K562 (cell line): ENCODE data around the gene SPRY4. TPM values are rescaled to one million over a fixed set of nuclear protein-coding genes. Genes with fewer than 3 reads are reported as not detected.
A peak's percentile ranks its signal among the peaks of the same experiment; 100 is the strongest.

Source experiments
- CBX1 ChIP-seq: sonication (generic); IDR thresholded peaks from 2 replicates; pipeline ENCODE4 v1.6.1; 2016; ENCODE audit warnings: antibody characterized with exemption, low read depth, mild to moderate bottlenecking
- CC2D1A ChIP-seq: fragments of 450-650 bp; IDR thresholded peaks from 2 replicates; pipeline ENCODE4 v1.6.1; 2017; ENCODE audit warnings: mild to moderate bottlenecking
- CHD1 ChIP-seq: fragments of 200-600 bp; sonication (generic); IDR thresholded peaks from one replicate; pipeline ENCODE4 v1.6.1; 2012; ENCODE audit warnings: mild to moderate bottlenecking, moderate library complexity, low read length, inconsistent platforms
- COPS2 ChIP-seq: fragments of 450-650 bp; conservative IDR thresholded peaks from 2 replicates; pipeline ENCODE4 v1.6.1; 2016; ENCODE audit warnings: mild to moderate bottlenecking, moderate library complexity
- DEAF1 ChIP-seq: fragments of 450-650 bp; formaldehyde crosslinking; IDR thresholded peaks from 2 replicates; pipeline ENCODE4 v1.4.0; 2020; ENCODE audit warnings: mild to moderate bottlenecking, moderate library complexity
- E2F1 ChIP-seq: sonication (generic); formaldehyde crosslinking; IDR thresholded peaks from 2 replicates; pipeline ENCODE4 v1.8.1; 2023; ENCODE audit warnings: mild to moderate bottlenecking, missing genetic modification reagents, moderate library complexity
- EHMT2 ChIP-seq: fragments of 450-650 bp; IDR thresholded peaks from 2 replicates; pipeline ENCODE4 v1.6.1; 2018; ENCODE audit warnings: antibody characterized with exemption
- ELF1 ChIP-seq: fragments of 200-800 bp; sonication (Bioruptor generic); IDR thresholded peaks from 2 replicates; pipeline ENCODE4 v1.6.1; 2016; ENCODE audit warnings: missing genetic modification characterization, missing compliant biosample characterization
- GTF2F1 ChIP-seq: IDR thresholded peaks from 2 replicates; pipeline ENCODE4 v1.6.1; 2011; ENCODE audit warnings: low read depth, low read length, improper control_type of control experiment
- HDAC1 ChIP-seq, 2 experiments: fragments of 450-650 bp; IDR thresholded peaks; 2 replicates each; pipeline ENCODE4 v1.6.1; 2016 to 2017; ENCODE audit warnings: inconsistent platforms in 1 of 2, mild to moderate bottlenecking in 1 of 2, moderate library complexity in 1 of 2
- HDGF ChIP-seq: fragments of 450-650 bp; IDR thresholded peaks from 2 replicates; pipeline ENCODE4 v1.6.1; 2016
- IRF9 ChIP-seq: fragments of 450-650 bp; IDR thresholded peaks from 2 replicates; pipeline ENCODE4 v1.6.1; 2016; ENCODE audit warnings: missing biosample characterization, missing genetic modification characterization
- MECOM ChIP-seq: fragments of 250-450 bp; sonication (Bioruptor Pico); IDR thresholded peaks from 2 replicates; pipeline ENCODE4 v1.8.0; 2022; ENCODE audit warnings: inconsistent platforms
- MTF1 ChIP-seq: fragments of 250-450 bp; sonication (Bioruptor Pico); IDR thresholded peaks from 2 replicates; pipeline ENCODE4 v1.9.0; 2021; ENCODE audit warnings: moderate library complexity, mild to moderate bottlenecking, inconsistent platforms, borderline replicate concordance
- MYNN ChIP-seq, 2 experiments: sonication (generic); formaldehyde crosslinking in 1 of 2; IDR thresholded peaks; 2 replicates each; pipeline versions ENCODE4 v1.5.0 to v1.6.1; 2016 to 2020; ENCODE audit warnings: antibody characterized with exemption in 1 of 2, missing genetic modification reagents in 1 of 2
- NCOA2 ChIP-seq, 2 experiments: fragments of 450-650 bp; IDR thresholded peaks; 2 replicates each; pipeline ENCODE4 v1.6.1; 2018; ENCODE audit warnings: mild to moderate bottlenecking in 2 of 2, moderate library complexity in 1 of 2; ENCODE audit not compliant: partially characterized antibody in 2 of 2
- PURB ChIP-seq: sonication (generic); formaldehyde crosslinking; IDR thresholded peaks from 2 replicates; pipeline ENCODE4 v1.9.0; 2021; ENCODE audit warnings: low read depth, mild to moderate bottlenecking, missing genetic modification reagents
- SMAD1 ChIP-seq: fragments of 150-350 bp; IDR thresholded peaks from 2 replicates; pipeline ENCODE4 v1.6.1; 2014; ENCODE audit warnings: low read length, low read depth; ENCODE audit not compliant: partially characterized antibody
- YBX1 ChIP-seq: fragments of 450-650 bp; IDR thresholded peaks from 2 replicates; pipeline ENCODE4 v1.7.1; 2016; ENCODE audit warnings: mild to moderate bottlenecking
- YY1 ChIP-seq, 3 experiments: IDR thresholded peaks; 2 replicates each; pipeline ENCODE4 v1.6.1; 2011; ENCODE audit warnings: low read length in 2 of 3, mild to moderate bottlenecking in 2 of 3, moderate library complexity in 2 of 3, borderline replicate concordance in 1 of 3, control low read depth in 1 of 3, low read depth in 1 of 3; ENCODE audit not compliant: insufficient read depth in 3 of 3, insufficient replicate concordance in 2 of 3, control insufficient read depth in 1 of 3, insufficient read length in 1 of 3; ENCODE audit errors: extremely low read depth in 1 of 3
- ZBTB43 ChIP-seq: sonication (generic); formaldehyde crosslinking; IDR thresholded peaks from 2 replicates; pipeline ENCODE4 v1.8.0; 2023; ENCODE audit warnings: mild to moderate bottlenecking, missing genetic modification reagents
- ZFX ChIP-seq: sonication (generic); formaldehyde crosslinking; IDR thresholded peaks from 2 replicates; pipeline ENCODE4 v1.8.0; 2022; ENCODE audit warnings: mild to moderate bottlenecking, missing genetic modification reagents, moderate library complexity
- ZNF239 ChIP-seq: fragments of 250-450 bp; sonication (Bioruptor Pico); IDR thresholded peaks from 2 replicates; pipeline ENCODE4 v1.4.0; 2020; ENCODE audit warnings: mild to moderate bottlenecking
- ZNF282 ChIP-seq: sonication (generic); formaldehyde crosslinking; IDR thresholded peaks from 2 replicates; pipeline ENCODE4 v1.8.1; 2023; ENCODE audit warnings: missing genetic modification reagents
- polyA plus RNA-seq, 8 experiments: library from polyadenylated mRNA; depleted of rRNA in 4 of 8; stranded (reverse) in 5 of 8; unstranded in 3 of 8; fragments of >200 nt; fragmentation: Nextera tagmentation in 2 of 8; fragmentation: Illumina TruSeq in 1 of 8; extraction: Ambion mirVana in 2 of 8; extraction: Trizol in 1 of 8; gene quantifications; 2 replicates each; pipeline versions ENCODE4 v1.2.1 to v1.2.3, GENCODE V29; 2011 to 2014; ENCODE audit warnings: inconsistent platforms in 1 of 8, missing spikeins in 1 of 8
- total RNA-seq, 7 experiments: library from RNA; depleted of rRNA in 6 of 7; stranded (reverse); fragments of >200 nt in 6 of 7; fragmentation: Illumina TruSeq in 2 of 7; extraction: Trizol in 2 of 7; gene quantifications; 2 replicates each; pipeline versions ENCODE4 v1.2.1 to v1.2.3, GENCODE V29; 2011 to 2021; ENCODE audit warnings: low replicate concordance in 1 of 7

The SPRY4 gene
- total and polyA plus RNA-seq, 9 of the 15 experiments (the other 6 are each of a cell fraction or from before 2014, with no cell fraction given), result 2.6 to 24.2 (median 9.5) TPM

GRCh38 chr5:142324871-142325724 is at the start of gene SPRY4 (continued):
- TF ChIP-seq YY1 (IDR thresholded peaks at IDR 0.05; ENCODE audit: borderline replicate concordance in 1 of 3, control insufficient read depth in 1 of 3, extremely low read depth in 1 of 3, insufficient read depth in 3 of 3, insufficient read length in 1 of 3, insufficient replicate concordance in 2 of 3, low read depth in 1 of 3, low read length in 2 of 3) (peak in 2 of 3 experiments; percentile 51 to 55), YBX1 (no peak), GTF2F1 (no peak), ZFX (CRISPR knock-in tag) (no peak), PURB (CRISPR knock-in tag) (no peak), NCOA2 (IDR thresholded peaks at IDR 0.05; ENCODE audit: partially characterized antibody in 2 of 2) (no peak), MECOM (CRISPR knock-in tag) (no peak), ZBTB43 (CRISPR knock-in tag) (no peak), COPS2 (no peak), IRF9 (tag) (peak; percentile 72; the same call in 1 of the 2 replicates), ZNF282 (CRISPR knock-in tag) (no peak), ELF1 (no peak), MYNN (IDR thresholded peaks at IDR 0.05) (no peak), MYNN (CRISPR knock-in tag; IDR thresholded peaks at IDR 0.05) (no peak), CHD1 (no peak), SMAD1 (peak; percentile 45), DEAF1 (no peak), HDAC1 (IDR thresholded peaks at IDR 0.05) (no peak), ZNF239 (CRISPR knock-in tag) (no peak), CBX1 (peak; percentile 61; the same call in 1 of the 2 replicates), EHMT2 (no peak), MTF1 (CRISPR knock-in tag) (no peak), CC2D1A (no peak), E2F1 (no peak), HDGF (no peak)
